ENCODE measurements around the gene ZNF117.
"Not testable (repeated sequence)": the region's sequence is repeated elsewhere in the genome, so short reads cannot be mapped to it uniquely, and the experiment has no call there.

The ZNF117 gene

GRCh38 chr7:64996305-64996704 is 5.5 kb upstream of the ZNF117 start:
- no peak for DNase-seq

- no peak for DNase-seq
Observed at GRCh38 chr7:64993901-64994300, 3.1 kb upstream of the ZNF117 start.

GRCh38 chr7:64992971-64993370 is 2.1 kb upstream of the ZNF117 start:
- DNase-seq = no peak

- DNase-seq = no peak
Observed at GRCh38 chr7:64990216-64990615, 620 bp downstream of the ZNF117 start.

GRCh38 chr7:64978497-64979203 is 12.2 kb downstream of the ZNF117 start:
- no peak for DNase-seq

GRCh38 chr7:64965594-64965993 is 25.2 kb downstream of the ZNF117 start:
- no peak for DNase-seq

GRCh38 chr7:64959072-64959747 is 31.6 kb downstream of the ZNF117 start:
- no peak for DNase-seq

- peak in 1 of 2 donors; percentile 53 for DNase-seq
Observed at GRCh38 chr7:64951250-64951848, 39.5 kb downstream of the ZNF117 start.

- not testable (repeated sequence) for DNase-seq
Observed at GRCh38 chr7:64950673-64951072, 40.2 kb downstream of the ZNF117 start.

- DNase-seq = not testable (repeated sequence)
Observed at GRCh38 chr7:64948774-64949173, 42.1 kb downstream of the ZNF117 start.

- DNase-seq = no peak
Observed at GRCh38 chr7:64947252-64948000, 43.4 kb downstream of the ZNF117 start.

GRCh38 chr7:64946772-64947171 is 44.1 kb downstream of the ZNF117 start:
- DNase-seq = no peak

- no peak for DNase-seq
Observed at GRCh38 chr7:64945503-64946175, 45.2 kb downstream of the ZNF117 start.

- DNase-seq = not testable (repeated sequence)
Observed at GRCh38 chr7:64944667-64945502, 46.0 kb downstream of the ZNF117 start.

GRCh38 chr7:64940021-64940420 is 50.8 kb downstream of the ZNF117 start:
- DNase-seq = not testable (repeated sequence)

- DNase-seq = no peak
Observed at GRCh38 chr7:64938540-64938939, 52.3 kb downstream of the ZNF117 start.

GRCh38 chr7:64934478-64934877 is 56.4 kb downstream of the ZNF117 start:
- DNase-seq = no peak

GRCh38 chr7:64928252-64929187 is 62.3 kb downstream of the ZNF117 start:
- not testable (repeated sequence) for DNase-seq

Data from bone marrow (tissue), 2 donors.